ENCODE measurements around the gene ATN1. TPM values are rescaled to one million over a fixed set of nuclear protein-coding genes. Genes with fewer than 3 reads are reported as not detected.

ATN1 gene
- total and polyA plus RNA-seq, 2 of the 4 experiments (the other 2 are of a cell fraction): 3.4 to 58.7 TPM

- TF ChIP-seq MXI1 (IDR thresholded peaks at IDR 0.05; ENCODE audit: borderline replicate concordance, low read depth, low read length): no peak
Observed at GRCh38 chr12:6957741-6958608, 30.2 kb downstream of the ATN1 start (continued).

DNA sequence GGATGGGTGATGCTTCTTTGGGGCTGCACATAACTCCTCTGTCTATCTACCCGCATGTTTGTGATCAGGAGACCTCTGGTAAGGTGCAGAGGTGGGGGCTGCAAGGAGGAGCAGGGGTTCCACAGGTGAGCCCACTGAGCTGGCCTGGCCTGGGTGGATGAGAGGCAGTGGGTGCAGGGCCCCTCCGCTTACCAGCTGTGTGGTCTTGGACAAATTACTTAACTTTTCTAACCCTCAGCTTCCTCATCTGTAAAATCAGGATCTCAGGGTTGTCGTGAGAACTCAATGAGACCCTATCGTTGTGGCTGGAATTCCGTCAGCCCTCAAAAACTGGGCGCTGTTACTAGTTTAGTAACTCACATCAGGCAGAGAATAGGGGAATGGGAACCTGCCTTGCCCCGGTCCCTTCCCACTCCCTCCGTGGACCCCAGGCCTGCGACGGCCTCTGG, 30.9 kb downstream of the ATN1 start:
- dilution Hi-C loops (cut with HindIII; ENCODE audit: low sequenced_read_pairs, unreplicated experiment): no loop called here
- H3K4ac ChIP-seq (ENCODE audit: low read depth, low read length): no peak overlapping the region
- WGBS, 2 experiments (ENCODE audit: extremely low coverage in 2 of 2, insufficient read length in 1 of 2): 93% methylated on average over 5 of the region's 10 CpGs; no CpG with 5 or more reads in 1 of the 2 experiments
- no TSS peak for BruUV-seq (replicated peaks)
- H3K4me1 ChIP-seq (ENCODE audit: control insufficient read depth, insufficient read depth, low read length): peaks cover 5% of the 10 kb centered on the region; the same call in 1 of the 2 replicates
- no peak overlapping the region for H2BK15ac ChIP-seq (ENCODE audit: low read depth, low read length)
- H2BK5ac ChIP-seq (ENCODE audit: low read depth, low read length, poor library complexity, severe bottlenecking): no peak overlapping the region
- H3K4me3 ChIP-seq (ENCODE audit: insufficient read depth, low read depth, low read length): no peak overlapping the region
- H3K14ac ChIP-seq (replicated peaks; ENCODE audit: low read depth, low read length): no peak overlapping the region
- peak overlapping the region; percentile 23 for H2AFZ ChIP-seq (replicated peaks; ENCODE audit: low read length, poor library complexity)
- no peak overlapping the region for H3K18ac ChIP-seq (ENCODE audit: low read depth, low read length)
- no peaks in the 10 kb centered on the region for H3K79me1 ChIP-seq (ENCODE audit: low read depth in 1 of 2, low read length in 2 of 2)
- ChIA-PET POLR2A (ENCODE audit: unreplicated experiment) (no interaction called here), CTCF (no interaction called here)
- no peaks in the 10 kb centered on the region for H3K9me3 ChIP-seq (ENCODE audit: control insufficient read depth, insufficient read depth, low read length)
- no peaks in the 10 kb centered on the region for H4K20me1 ChIP-seq (ENCODE audit: insufficient read depth, low read length)
- DNase-seq (no peak), ATAC-seq (ENCODE audit: low read depth) (no peak)
- H3K9me1 ChIP-seq (ENCODE audit: insufficient read depth, low read length): no peaks in the 10 kb centered on the region
- no peak overlapping the region for H4K91ac ChIP-seq (ENCODE audit: insufficient read depth, low read depth, low read length)
- H3K56ac ChIP-seq (ENCODE audit: extremely low read depth, insufficient read depth, low read length): no peak overlapping the region
- H4K5ac ChIP-seq (ENCODE audit: low read depth, low read length): no peak overlapping the region
- TF ChIP-seq RFX5 (IDR thresholded peaks at IDR 0.05; ENCODE audit: low read depth, low read length): no peak
- no peak for TF ChIP-seq CEBPB (IDR thresholded peaks at IDR 0.05; ENCODE audit: low read depth, low read length)
- TF ChIP-seq POLR2A (IDR thresholded peaks at IDR 0.05; ENCODE audit: low read depth, low read length): no peak
- TF ChIP-seq MXI1 (IDR thresholded peaks at IDR 0.05; ENCODE audit: borderline replicate concordance, low read depth, low read length): no peak
- no peak for TF ChIP-seq RCOR1 (IDR thresholded peaks at IDR 0.05; ENCODE audit: insufficient replicate concordance, low read length)
- no peak for TF ChIP-seq ELK1 (IDR thresholded peaks at IDR 0.05; ENCODE audit: borderline replicate concordance, low read depth, low read length)
- TF ChIP-seq CTCF (conservative IDR thresholded peaks at IDR 0.05; ENCODE audit: low read depth, low read length): no peak
- no peak overlapping the region for H2AK9ac ChIP-seq (replicated peaks; ENCODE audit: low read depth, low read length, poor library complexity)
- H4K8ac ChIP-seq (ENCODE audit: low read depth in 2 of 2, low read length in 2 of 2): no peak overlapping the region
- no peak overlapping the region for H2BK120ac ChIP-seq (ENCODE audit: low read depth, low read length)
- H3K36me3 ChIP-seq (ENCODE audit: control insufficient read depth, insufficient read depth, low read length): no peaks in the 10 kb centered on the region
- no peak overlapping the region for H3K9ac ChIP-seq (ENCODE audit: low read depth, low read length)
- no peak overlapping the region for H3K27ac ChIP-seq (ENCODE audit: insufficient read depth, low read length)
- H2AK5ac ChIP-seq (ENCODE audit: low read depth, low read length): no peak overlapping the region
- no peak overlapping the region for H3K23ac ChIP-seq (ENCODE audit: low read depth, low read length)
- no peak overlapping the region for H2BK20ac ChIP-seq (ENCODE audit: low read depth, low read length)
- in situ Hi-C loops (cut with MboI; ENCODE audit: low sequenced_read_pairs): no loop called here
- intact Hi-C loops (cut with micrococcal nuclease): no loop called here
- no peak overlapping the region for H3K4me2 ChIP-seq (ENCODE audit: low read depth, low read length)
- H3K27me3 ChIP-seq (ENCODE audit: control insufficient read depth, insufficient read depth, low read length): no peaks in the 10 kb centered on the region

Data from IMR-90 (cell line).